HG03520 (cell line): ENCODE data around the gene SMIM44.
"Not testable (repeated sequence)": the region's sequence is repeated elsewhere in the genome, so short reads cannot be mapped to it uniquely, and the experiment has no call there.

Experiments
- ATAC-seq: cut with Tn5 transposase; IDR thresholded peaks from one replicate; pipeline ENCODE4 v1.9.1; 2021; ENCODE audit warnings: mild to moderate bottlenecking, moderate library complexity; ENCODE audit not compliant: unreplicated experiment

Gene SMIM44

DNA sequence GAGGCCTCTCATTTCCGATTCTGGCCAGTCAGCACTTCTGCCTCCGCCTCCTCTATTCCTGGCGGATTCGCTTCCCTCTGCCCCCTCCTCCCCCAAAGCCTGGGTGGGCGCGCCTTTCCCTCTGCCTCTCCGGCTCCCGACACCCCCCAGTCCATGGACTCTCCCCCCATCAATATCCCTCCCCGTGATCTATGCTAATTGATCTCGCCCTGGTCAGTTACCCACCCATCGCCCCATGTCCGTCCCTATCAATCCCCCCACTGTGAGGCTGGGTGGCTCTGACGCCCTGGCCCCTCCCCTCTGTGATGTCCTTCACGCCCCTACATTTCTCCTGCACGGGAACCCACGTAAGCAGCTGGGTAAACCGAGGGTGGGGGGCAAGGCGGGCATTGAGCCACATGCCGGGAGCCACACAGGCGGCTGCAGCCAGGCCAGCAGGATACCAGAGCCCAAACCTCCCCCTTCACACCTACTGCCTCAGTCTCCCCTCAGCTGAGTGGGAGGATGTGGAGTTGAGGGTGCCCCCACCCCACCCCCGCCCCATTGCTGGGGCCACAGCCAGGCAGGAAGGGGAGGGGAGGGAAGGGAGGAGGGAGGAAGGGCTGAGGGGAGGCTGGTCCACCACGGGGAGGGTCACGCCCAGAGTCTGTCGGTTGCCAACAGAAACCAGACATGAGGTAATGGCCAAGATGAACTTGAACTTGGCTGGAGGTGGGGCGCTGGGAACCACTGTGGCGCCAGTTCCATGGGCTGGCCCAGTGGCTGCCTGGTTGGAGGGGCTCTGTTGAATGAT, 24.0 kb downstream of the SMIM44 start:
- no peak for ATAC-seq

DNA sequence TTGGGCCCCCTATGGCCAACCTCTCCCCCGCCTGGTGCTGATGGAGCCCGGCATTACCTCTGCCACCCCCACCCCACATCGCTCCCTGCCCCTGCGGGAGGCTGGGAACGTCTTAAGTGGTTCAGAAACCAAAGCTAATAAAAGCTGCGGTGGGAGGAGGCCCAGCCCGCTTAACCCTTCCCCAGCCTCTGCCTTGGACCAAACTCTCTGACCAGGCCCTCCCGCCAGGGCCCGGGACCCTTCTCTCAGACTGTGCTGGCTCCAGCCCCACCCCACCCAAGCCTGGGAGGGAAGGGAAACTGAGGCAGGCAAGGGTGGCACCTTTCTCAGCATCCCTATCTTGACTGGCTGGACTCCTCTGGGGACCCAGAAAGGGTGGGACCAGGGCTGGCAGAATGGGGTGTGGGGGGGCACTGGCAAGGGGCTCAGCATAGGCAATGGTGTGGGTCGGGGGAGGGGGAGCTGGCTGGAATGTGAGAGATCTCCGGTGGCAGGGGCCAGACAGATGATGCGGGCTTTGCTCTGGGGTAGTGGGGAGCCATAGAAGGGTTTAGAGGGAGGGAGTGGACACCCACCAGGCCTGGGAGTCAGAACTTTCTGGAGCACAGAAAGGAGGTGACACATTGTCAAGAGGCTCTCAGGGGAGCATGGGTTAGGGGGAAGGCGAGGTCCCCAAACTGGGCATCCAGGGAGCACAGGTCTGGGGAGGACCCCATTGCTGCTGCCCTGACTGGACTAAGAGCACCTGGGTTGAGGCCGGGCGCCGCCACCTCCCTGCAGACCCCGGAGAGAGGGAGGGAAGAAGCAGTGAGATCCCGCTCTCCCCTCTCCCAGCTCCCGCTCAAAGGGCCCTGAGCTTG, 24.8 kb downstream of the SMIM44 start:
- ATAC-seq = no peak

DNA sequence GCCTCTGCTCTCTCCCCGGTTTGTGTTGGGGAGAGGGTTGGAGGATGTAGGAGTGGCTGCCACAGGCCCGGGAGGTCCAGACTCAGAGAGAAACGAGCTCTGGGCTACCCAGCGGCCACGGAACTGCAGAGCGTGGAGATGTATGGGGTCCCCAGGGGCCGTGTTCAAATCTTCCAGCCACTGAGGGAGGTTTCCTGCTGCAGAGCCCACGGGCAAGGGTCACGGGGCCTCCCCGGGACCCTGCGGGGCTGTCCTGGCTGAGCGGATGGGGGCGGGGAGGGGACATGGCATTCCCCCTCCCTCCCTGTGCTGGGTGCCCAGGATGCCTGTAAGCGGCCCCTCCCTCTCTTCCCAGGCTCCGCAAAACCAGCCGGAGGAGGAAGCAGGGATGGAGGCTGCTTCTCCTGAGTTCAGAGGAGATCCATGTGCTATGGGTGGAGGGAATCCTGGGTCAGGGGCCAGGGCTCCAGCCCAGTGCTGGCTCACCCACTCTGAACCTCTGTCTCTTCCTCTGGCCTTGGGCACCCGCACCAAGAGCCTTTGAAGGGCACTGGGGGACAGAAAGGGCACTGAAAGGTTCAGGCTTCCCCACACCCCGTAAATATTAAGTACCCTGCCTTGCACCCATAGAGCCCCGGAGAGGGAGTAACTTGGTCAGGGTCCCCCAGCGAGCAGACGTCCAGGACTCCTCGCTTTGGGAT, 25.6 kb downstream of the SMIM44 start:
- ATAC-seq = no peak

DNA sequence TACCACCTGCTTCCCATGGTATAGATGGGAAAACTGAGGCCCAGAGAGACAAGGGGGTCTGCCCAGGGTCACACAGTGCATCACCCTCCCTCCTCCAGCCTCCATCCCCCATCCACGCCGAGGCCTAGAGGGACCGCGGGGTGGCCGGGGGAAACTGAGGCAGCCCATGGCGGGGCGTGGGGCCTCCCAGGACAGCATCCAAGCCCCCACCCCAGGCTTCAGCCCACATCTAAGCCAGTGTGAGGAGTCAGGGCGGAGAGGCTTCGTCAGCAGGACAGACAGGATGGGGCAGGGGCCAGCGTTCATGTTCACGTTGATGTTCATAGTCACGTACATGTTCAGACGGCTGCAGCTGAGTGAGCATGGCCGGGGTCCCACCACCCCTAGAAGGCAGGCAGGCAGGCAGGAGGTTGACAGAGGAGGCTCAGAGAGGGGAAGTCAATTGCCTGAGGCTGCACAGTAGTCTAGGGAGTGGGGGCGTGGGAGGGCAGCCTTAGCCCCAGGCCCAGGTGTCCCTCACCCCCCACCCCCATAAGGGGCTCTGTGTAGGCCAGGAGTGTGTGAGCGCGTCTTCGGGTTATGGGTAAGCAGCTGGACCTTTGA, 26.2 kb downstream of the SMIM44 start:
- no peak for ATAC-seq

DNA sequence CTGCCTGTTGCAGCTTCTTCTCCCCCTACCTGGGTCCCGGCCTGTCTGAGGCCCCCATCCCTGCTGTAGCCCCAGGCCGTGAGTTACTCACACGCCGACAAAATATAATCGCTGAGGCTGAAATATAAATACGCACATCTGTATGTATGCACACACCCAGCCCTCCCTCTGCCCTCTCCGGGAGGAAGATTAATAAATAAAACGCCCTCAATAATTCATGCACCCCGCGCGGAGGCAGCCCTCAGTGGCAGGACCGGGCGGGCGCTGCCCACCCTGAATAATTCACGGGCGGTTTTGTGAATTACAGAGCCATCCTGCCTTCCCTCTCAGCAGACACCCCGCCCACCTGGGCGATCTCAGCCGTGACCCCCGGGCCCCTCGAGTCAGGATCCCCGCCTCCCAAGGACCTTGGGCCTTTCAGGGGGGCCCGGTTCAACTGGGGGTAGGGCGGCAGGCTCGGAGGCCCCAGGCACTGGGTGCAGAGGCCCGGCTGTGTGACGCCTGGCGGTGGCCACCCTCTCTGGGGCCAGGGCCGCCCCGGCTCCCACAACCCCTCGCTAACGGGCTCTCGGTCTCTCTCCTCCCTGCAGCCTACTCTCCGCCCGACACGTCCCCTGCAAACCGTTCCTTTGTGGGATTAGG, 27.2 kb downstream of the SMIM44 start:
- no peak for ATAC-seq

DNA sequence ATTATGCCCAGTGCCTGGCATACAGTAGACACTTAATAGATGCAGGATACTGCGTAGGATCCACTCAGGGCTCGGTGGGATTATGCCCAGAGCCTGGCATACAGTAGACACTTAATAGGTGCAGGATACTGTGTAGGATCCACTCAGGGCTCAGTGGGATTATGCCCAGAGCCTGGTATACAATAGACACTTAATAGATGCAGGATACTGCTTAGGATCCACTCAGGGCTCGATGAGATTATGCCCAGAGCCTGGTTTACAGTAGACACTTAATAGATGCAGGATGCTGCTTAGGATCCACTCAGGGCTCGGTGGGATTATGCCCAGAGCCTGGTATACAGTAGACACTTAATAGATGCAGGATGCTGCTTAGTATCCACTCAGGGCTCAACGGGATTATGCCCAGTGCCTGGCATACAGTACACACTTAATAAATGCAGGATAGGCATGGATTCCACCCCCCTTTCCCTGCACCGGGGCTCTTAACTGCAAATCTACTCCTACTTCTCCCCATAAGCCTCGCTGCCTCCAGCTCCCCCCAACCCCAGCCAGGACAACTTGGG, 27.8 kb downstream of the SMIM44 start:
- ATAC-seq = no peak

GRCh38 chr19:3454656-3455392, 28.4 kb downstream of the SMIM44 start:
- ATAC-seq = no peak

- ATAC-seq = no peak
Measured at GRCh38 chr19:3453840-3454239, 29.4 kb downstream of the SMIM44 start.

- ATAC-seq = not testable (repeated sequence)
Measured at GRCh38 chr19:3452942-3453214, 30.4 kb downstream of the SMIM44 start.

- no peak for ATAC-seq
Measured at GRCh38 chr19:3452171-3452941, 30.9 kb downstream of the SMIM44 start.

DNA sequence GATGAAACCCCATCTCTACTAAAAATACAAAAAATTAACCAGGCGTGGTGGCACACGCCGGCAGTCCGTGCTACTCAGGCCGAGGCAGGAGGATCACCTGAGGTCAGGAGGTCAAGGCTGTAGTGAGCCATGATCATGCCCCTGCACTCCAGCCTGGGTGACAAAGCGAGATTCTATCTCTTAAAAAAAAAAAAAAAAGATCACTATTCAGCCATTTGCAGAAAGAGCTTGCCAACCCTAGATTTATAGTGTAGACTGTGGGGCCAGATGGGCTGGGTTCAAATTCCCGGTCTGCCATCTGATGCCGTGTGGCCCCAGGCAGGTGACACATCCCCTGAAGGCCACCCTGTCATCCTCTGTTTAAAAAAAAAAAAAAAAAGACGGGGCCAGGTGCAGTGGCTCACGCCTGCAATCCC, 31.8 kb downstream of the SMIM44 start:
- ATAC-seq = no peak

DNA sequence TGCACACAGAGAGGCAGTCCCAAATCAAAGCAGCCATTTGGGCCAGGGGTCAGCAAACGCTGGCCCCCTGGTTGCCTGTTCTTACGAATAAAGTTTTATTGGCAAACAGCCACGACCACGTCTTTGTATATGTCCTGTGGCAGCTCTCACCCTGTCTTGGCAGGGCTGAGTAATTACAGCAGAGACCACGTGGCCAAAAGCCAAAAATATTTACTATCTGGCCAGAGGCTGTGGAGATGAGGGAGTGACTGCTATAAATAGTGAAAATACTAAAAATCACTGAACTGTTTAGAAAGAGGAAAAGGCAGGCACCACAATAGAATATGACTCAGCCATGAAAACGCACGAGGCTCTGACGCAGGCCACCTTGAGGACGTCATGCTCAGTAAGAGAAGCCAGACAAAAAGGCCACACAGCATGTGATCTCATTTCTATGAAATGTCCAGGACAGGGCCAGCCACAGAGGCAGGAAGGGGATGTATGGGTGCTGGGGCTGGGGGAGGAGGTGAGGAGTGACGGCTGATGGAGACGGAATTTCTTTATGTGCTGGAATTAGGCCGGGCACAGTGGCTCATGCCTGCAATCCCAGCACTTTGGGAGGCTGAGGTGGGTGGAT, 32.3 kb downstream of the SMIM44 start:
- ATAC-seq = no peak

- ATAC-seq = no peak
Measured at GRCh38 chr19:3448616-3449334, 34.5 kb downstream of the SMIM44 start.

DNA sequence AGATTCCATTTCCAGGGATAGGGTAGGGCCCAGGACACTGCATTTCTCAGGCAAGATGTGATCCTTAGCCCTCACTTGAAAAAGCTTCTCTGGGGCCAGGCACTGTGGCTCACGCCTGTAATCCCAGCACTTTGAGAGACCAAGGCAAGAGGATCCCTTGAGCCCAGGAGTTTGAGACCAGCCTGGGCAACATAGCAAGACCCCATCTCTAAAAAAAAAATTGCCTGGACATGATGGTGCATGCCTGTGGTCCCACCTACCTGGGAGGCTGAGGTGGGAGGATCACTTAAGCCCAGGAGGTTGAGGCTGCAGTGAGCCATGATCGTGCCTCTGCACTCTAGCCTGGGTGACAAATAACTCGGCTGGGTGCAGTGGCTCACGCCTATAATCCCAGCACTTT, 36.6 kb downstream of the SMIM44 start:
- not testable (repeated sequence) for ATAC-seq

DNA sequence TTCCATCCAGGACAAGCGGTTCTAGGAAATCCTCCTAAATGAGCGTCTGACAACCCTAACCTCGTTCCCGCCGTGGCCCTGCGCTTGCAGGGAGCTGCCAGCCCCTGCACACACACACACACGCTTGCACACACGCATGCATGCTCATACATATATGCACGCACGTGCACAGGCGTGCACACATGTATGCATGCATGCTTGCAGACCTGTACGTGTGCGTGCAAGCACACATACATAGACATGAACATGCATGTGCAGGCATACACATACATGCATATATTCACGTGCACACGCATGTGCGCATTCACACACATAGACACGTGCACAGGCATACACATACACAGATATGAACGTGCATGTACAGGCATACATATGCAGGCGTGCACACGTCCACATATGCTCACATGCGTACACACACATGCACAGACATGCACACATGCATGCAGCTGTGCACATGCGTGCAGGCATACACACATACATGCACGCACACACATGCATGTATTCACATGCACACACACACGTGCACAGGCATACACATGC, 38.5 kb downstream of the SMIM44 start:
- ATAC-seq = no peak

DNA sequence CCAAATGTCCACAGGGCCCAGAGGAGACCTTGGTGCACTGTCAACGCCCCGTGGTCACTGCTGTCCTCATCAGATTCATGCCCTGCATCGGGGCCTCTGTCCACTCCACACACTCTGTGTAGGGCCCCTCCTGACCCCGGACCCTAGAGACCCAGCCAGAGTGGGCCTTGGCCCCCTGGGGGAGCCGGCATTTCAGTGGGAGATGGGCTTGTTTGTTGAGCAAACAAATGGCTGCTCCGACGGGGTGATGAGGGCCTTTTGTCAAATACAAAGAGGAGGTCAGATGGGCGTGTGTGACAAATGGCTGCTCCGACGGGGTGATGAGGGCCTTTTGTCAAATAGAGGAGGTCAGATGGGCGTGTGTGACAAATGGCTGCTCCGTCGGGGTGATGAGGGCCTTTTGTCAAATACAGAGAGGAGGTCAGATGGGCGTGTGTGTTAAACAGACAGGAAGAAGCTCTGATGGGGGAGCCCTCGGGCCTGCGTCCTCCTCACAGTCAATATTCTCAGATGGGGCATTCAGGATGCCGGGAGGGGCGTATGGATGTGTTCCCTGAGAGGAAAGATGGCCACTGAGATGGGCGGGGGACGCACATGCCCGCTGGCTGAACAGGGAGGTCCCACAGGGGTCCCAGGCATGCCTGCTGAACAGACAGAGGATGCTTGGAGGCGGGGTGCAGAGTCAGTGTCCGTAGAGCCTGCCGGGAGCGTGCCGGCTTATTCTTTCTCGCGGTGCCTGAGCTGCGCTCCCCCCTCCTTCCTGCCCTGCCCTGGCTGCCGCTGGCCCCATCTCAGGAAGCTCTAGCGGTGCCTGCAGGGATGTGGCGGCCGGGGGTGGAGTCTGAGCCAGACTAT, 39.2 kb downstream of the SMIM44 start:
- ATAC-seq = no peak
